Esophagus mucosa (tissue), 1 donor: ENCODE data around the gene CR1. TPM values are rescaled to one million over a fixed set of nuclear protein-coding genes. Genes with fewer than 3 reads are reported as not detected.
"Not testable (repeated sequence)": the region's sequence is repeated elsewhere in the genome, so short reads cannot be mapped to it uniquely, and the experiment has no call there.

ENCODE experiments used
- ATAC-seq: fragments of 200-7000 bp; cut with Tn5 transposase; one replicate; pipeline ENCODE4 v1.9.1; 2020
- total RNA-seq: library from RNA; stranded (reverse); gene quantifications from one replicate; pipeline ENCODE4 v1.2.4, GENCODE V29; 2023
- donor health status: DM: yes; HTN: yes; CAD: no.

CR1 gene
- total RNA-seq, 1 donor from 2014 or later, result 0.96 TPM

- ATAC-seq, result no peak
Measured at GRCh38 chr1:207504438-207504837, 8.5 kb downstream of the CR1 start.

GRCh38 chr1:207510444-207510843 is 14.5 kb downstream of the CR1 start:
- ATAC-seq, result no peak

- no peak for ATAC-seq
Measured at GRCh38 chr1:207514890-207515289, 18.9 kb downstream of the CR1 start.

GRCh38 chr1:207516729-207517128 is 20.8 kb downstream of the CR1 start:
- no peak for ATAC-seq

- no peak for ATAC-seq
Measured at GRCh38 chr1:207518608-207519236, 22.8 kb downstream of the CR1 start.

- ATAC-seq, result no peak
Measured at GRCh38 chr1:207519505-207520399, 23.8 kb downstream of the CR1 start.

GRCh38 chr1:207520400-207521345 is 24.7 kb downstream of the CR1 start:
- ATAC-seq, result not testable (repeated sequence)

DNA sequence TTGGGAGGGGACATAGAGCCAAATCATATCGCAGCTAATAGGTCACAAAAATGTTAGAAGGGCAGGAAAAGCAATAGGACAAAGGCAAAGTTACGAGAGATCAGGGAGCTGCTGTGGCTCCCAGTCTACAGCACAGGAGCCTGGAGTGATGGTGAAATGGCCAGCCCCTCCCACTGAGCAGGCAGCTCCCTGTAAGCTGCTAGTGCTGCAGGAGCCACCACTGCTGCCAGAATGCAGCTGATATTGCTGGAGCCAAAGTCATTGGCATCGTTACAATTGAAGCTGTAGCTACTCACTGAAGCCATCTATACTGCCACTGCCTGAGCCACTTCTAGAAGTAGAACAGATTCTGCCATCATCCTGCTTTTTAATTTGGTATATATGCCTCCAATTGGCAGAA is 29.3 kb downstream of the CR1 start:
- ATAC-seq, result not testable (repeated sequence)

- peak; percentile 33 for ATAC-seq
Measured at GRCh38 chr1:207528401-207528800, 32.4 kb downstream of the CR1 start.

DNA sequence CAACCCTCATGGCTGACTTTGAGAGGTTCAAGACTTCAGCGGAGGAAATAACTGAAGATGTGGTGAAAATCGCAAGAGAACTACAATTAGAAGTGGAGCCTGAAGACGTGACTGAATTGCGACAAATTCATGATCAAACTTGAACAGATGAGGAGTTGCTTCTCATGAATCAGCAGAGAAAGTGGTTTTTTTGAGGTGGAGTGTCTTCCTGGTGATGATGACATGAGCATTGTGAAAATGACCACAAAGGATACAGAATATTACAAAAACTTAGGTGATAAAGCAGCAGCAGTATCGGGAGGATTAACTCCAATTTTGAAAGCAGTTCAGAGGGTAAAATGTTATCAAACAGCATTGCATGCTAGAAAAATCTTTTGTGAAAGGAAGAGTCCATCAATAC is 40.3 kb downstream of the CR1 start:
- ATAC-seq, result not testable (repeated sequence)

- ATAC-seq, result not testable (repeated sequence)
Measured at GRCh38 chr1:207546677-207547357, 50.9 kb downstream of the CR1 start.

GRCh38 chr1:207554823-207555222 is 58.9 kb downstream of the CR1 start:
- not testable (repeated sequence) for ATAC-seq

- no peak for ATAC-seq
Measured at GRCh38 chr1:207565546-207566468, 69.8 kb downstream of the CR1 start.

GRCh38 chr1:207571926-207572325 is 76.0 kb downstream of the CR1 start:
- ATAC-seq, result not testable (repeated sequence)

GRCh38 chr1:207573074-207573473 is 77.1 kb downstream of the CR1 start:
- not testable (repeated sequence) for ATAC-seq

DNA sequence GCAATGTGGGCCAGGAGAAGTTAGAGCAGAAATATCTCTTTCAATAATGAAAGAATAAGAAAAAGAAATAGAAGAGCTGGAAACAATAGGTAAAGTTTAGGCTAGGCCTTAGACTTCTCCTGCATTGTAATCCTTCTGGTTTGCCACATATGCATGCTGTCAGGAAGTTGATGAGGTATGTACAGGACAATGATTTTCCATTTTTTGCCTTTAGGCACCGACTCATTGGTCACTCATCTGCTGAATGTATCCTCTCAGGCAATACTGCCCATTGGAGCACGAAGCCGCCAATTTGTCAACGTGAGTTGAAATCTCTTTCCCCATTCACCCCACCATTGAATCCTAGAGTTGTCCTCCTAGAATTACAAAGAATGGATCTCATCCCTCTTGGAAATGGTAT is 79.4 kb downstream of the CR1 start:
- ATAC-seq, result not testable (repeated sequence)

DNA sequence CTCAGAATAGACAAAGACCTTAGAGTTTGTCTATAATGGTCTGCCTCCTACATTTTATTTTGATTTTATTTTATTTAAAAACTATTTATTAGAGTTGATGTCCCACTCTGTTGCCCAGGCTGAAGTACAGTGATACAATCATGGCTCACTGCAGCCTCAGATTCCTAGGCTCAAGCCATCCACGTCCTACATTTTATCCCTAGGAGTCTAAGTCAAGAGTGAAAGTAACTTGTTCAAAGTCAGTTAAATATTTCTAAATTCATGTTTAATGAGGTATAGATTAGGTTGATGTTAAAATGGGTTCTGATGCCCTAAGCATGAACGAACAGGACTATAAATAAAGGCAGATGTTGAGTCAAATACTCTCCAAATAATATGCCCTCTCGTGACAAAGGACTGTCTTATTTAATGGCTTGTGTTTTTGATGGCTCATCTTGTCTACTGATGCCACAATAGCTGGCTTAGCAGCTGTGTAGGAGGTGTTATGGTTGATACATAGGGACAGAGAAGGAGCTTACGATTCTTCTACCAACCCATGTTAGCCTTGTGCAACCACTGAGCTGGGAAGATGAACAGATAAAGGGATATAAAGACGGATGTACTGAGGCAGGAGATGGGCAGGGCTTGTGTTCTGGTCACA is 83.0 kb downstream of the CR1 start:
- ATAC-seq, result no peak

GRCh38 chr1:207579436-207579799 is 83.5 kb downstream of the CR1 start:
- ATAC-seq, result peak; percentile 58

DNA sequence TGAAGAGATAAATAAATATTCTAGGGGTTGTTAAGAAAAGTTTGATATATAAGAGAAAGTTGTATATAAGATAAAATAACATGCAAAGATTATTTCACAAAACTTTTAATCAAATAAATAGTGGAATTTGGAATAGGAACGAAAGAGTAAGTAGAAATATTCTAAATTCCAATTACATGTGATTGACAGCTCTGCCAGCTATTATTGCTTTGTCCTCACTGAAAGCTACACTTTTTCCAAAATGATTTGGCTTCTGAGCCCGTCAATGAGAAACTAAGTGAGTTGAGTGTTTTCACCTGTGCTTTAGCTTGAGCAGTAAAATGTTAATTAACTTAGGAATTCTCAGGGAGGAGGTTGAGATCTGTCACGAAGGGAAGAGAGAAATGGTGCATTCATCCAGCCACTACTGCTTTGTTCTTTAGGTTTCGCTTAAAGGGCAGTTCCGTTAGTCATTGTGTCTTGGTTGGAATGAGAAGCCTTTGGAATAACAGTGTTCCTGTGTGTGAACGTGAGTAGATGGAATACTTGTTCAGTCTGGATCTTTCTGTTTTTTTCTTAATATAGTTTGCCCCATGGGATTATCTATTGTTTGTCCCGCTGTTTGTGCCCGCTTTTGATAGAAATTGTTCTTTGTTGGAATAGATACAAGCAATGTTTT is 85.7 kb downstream of the CR1 start:
- no peak for ATAC-seq

- ATAC-seq, result not testable (repeated sequence)
Measured at GRCh38 chr1:207589506-207589905, 93.5 kb downstream of the CR1 start.
